Activated T-cell treated with anti-CD3 and anti-CD28 coated beads, Interleukin-2, amount 50 U/mL, for 4 hours (primary cell): ENCODE data around the gene ALG12. TPM values are rescaled to one million over a fixed set of nuclear protein-coding genes. Genes with fewer than 3 reads are reported as not detected.

Experiments used
- ATAC-seq, 2 donors: fragments of 200-7000 bp; cut with Tn5 transposase; one replicate each; pipeline ENCODE4 v1.10.0; 2021
- DNase-seq: peaks from one replicate; pipeline ENCODE4 v3.0.0-alpha.2; 2020
- H3K27me3 Mint-ChIP-seq: one replicate; pipeline ENCODE4 v1.8.0; 2021; ENCODE audit warnings: low read depth, mixed read lengths
- H3K36me3 Mint-ChIP-seq: one replicate; pipeline ENCODE4 v1.8.0; 2022; ENCODE audit warnings: mixed read lengths; ENCODE audit not compliant: insufficient read depth
- H3K4me1 Mint-ChIP-seq: one replicate; pipeline ENCODE4 v1.8.0; 2021; ENCODE audit warnings: low read depth, mixed read lengths
- H3K4me3 Mint-ChIP-seq: one replicate; pipeline ENCODE4 v1.8.0; 2021; ENCODE audit warnings: mild to moderate bottlenecking, moderate library complexity, mixed read lengths
- H3K9me3 Mint-ChIP-seq: one replicate; pipeline ENCODE4 v1.8.0; 2021; ENCODE audit warnings: mixed read lengths
- total RNA-seq, 3 donors: library from RNA; stranded (reverse); gene quantifications; one replicate each; pipeline ENCODE4 v1.2.1, GENCODE V29; 2021

Gene ALG12
- total RNA-seq, 3 donors from 2014 or later: 13.5 to 18.6 (median 14.6) TPM

DNA sequence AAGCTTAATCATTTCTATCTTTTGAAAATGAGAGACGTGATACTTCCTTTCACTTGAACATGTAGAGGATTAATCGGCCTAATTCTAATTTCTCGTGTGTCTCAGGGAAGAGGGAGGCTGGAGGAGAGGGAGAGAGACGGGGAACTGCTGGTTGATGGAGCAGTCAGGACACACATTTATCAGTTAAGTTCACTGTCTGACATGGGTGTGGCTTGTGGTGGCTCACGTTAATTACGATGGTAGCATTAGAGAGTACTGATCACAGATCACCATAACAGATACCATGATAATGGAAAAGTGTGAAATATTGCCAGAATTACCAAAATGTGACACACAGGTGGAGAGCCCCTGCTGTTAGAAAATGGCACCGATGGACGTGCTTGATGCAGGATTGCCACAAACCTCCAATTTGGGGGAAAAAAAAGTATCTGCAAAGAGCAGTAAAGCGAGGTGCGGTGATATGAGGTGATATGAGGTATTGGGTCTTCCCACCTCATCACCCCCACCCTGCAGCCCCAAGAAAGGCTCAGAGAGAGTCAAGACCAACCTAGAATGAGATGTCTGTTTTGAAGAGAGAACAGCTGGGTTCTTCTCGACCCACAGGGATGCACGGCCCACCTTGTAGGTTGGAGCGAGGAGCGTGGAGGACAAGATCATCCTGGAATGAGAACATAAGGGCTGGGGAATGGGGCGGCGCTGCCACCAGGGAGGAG is 44.9 kb downstream of the ALG12 start:
- ATAC-seq: no peak
- H3K4me3 Mint-ChIP-seq: no peak overlapping the region
- DNase-seq: no peak
- peaks cover 7% of the 10 kb centered on the region for H3K9me3 Mint-ChIP-seq
- peaks cover 23% of the 10 kb centered on the region for H3K36me3 Mint-ChIP-seq
- no peaks in the 10 kb centered on the region for H3K27me3 Mint-ChIP-seq
- H3K4me1 Mint-ChIP-seq: peaks cover 45% of the 10 kb centered on the region

DNA sequence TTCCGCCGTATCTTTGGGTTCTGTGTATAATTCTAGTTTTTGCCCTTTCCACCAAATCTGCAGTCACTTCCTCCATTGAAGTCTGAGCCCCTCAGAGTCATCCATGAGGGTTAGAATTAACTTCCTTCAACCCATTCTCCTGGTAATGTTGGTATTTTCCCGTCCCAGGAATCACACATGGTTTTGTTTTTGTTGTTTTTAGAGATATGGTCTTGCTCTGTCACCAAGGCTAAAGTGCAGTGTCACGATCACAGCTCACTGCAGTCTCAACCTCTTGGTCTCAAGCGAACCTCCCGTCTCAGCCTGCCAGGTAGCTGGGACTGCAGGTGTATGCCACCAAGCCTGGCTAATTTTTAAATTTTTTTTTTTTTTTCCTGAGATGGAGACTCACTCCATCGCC is 45.9 kb downstream of the ALG12 start:
- Mint-ChIP-seq H3K27me3 (no peaks in the 10 kb centered on the region), H3K4me3 (no peak overlapping the region), H3K4me1 (peaks cover 55% of the 10 kb centered on the region), H3K9me3 (peaks cover 7% of the 10 kb centered on the region), H3K36me3 (peaks cover 18% of the 10 kb centered on the region)
- no peak for ATAC-seq
- DNase-seq: no peak

DNA sequence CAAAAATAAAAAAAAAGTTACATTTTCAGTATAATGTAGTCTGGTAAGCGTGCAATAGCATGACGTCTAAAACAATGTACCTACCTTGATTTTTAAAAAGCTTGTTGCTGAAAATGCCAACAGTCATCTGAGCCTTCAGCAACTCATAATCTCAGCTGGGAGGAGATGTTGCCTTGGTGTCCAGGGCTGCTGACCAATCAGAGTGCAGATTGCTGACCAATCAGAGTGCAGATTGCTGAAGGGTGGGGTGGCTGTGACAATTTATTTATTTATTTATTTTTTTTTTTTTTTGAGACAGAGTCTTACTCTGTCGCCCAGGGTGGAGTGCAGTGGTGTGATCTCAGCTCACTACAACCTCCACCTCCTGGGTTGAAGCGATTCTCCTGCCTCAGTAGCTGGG is 46.8 kb downstream of the ALG12 start:
- peaks cover 21% of the 10 kb centered on the region for H3K36me3 Mint-ChIP-seq

DNA sequence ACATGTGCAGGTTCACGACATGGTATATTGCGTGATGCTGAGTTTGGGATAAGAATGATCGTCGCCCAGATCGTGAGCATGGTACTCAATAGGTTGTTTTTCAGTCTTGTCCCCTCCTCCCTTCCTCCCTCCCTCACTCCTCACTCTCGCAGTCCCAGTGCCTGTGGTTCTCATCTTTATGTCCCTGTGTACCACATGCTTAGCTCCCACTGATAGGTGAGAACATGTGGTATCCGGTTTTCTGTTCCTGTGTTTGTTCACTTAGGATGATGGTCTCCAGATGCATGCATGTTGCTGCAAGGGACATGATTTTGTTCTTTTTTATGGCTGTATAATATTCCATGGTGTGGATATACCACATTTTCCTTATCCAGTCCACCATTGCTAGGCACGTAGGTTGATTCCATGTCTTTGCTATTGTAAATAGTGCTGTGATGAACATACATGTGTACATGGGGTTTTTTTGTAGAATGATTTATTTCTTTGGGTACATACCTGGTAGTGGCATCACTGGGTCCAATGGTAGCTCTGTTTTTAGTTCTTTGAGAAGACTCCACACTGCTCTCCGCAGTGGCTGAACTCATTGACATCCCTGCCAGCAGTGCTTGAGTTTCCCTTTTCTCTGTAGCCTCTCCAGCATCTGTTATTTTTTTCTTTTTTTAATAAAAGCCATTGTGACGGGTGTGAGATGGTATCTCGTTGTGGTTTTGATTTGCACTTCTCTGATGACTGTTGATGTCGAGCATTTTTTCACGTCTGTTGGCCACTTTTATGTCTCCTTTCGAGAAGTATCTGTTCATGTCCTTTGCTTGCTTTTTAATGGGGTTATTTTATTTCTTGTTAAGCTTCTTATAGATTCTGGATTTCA is 48.2 kb downstream of the ALG12 start:
- Mint-ChIP-seq H3K9me3 (peaks cover 23% of the 10 kb centered on the region), H3K4me1 (peaks cover 66% of the 10 kb centered on the region), H3K36me3 (peaks cover 28% of the 10 kb centered on the region), H3K27me3 (no peaks in the 10 kb centered on the region), H3K4me3 (peak overlapping the region; percentile 55)
- ATAC-seq (peak; percentile 62 to 76), DNase-seq (no peak)

More for the DNA sequence above, 46.8 kb downstream of the ALG12 start:
- H3K27me3 Mint-ChIP-seq: no peaks in the 10 kb centered on the region
- peaks cover 64% of the 10 kb centered on the region for H3K4me1 Mint-ChIP-seq
- DNase-seq: no peak
- ATAC-seq: no peak
- no peak overlapping the region for H3K4me3 Mint-ChIP-seq
- H3K9me3 Mint-ChIP-seq: peaks cover 13% of the 10 kb centered on the region

DNA sequence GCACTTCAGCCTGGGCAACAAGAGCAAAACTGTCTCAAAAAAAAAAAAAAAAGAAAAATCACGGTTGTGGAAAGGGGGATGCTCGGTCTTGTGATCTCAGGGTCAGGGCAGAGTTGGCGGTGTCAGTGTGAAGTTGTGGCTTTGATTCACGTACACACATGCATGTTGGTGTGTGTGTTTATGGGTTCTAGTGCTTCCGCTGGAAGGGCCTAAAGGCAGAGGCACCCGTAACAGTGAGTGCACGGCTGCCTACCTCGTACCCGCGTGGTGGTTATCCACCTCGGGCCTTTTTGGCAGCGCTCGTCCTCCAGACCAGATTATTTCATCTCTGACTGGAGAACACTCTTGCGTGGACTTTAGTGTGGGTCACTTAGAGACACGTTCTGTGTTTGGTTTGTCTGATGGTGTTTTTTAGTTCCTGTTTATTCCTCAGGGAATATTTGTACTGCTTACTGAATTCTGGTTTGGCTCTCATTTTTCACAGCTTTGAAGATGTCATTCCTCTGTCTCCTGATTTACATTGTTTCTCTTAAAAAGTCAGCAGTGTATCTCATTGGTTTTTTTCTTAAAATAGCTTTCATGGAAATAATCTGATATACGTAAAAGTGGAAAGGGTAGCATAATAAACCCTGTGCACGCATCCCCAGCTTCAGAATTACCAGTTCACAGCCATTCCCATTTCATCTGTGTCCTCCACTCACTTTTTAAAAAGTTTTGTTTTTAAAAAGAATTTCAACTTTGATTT is 49.0 kb downstream of the ALG12 start:
- ATAC-seq: no peak
- H3K27me3 Mint-ChIP-seq: no peaks in the 10 kb centered on the region
- peaks cover 25% of the 10 kb centered on the region for H3K36me3 Mint-ChIP-seq
- H3K9me3 Mint-ChIP-seq: peaks cover 23% of the 10 kb centered on the region
- DNase-seq: no peak
- peaks cover 66% of the 10 kb centered on the region for H3K4me1 Mint-ChIP-seq
- H3K4me3 Mint-ChIP-seq: no peak overlapping the region

DNA sequence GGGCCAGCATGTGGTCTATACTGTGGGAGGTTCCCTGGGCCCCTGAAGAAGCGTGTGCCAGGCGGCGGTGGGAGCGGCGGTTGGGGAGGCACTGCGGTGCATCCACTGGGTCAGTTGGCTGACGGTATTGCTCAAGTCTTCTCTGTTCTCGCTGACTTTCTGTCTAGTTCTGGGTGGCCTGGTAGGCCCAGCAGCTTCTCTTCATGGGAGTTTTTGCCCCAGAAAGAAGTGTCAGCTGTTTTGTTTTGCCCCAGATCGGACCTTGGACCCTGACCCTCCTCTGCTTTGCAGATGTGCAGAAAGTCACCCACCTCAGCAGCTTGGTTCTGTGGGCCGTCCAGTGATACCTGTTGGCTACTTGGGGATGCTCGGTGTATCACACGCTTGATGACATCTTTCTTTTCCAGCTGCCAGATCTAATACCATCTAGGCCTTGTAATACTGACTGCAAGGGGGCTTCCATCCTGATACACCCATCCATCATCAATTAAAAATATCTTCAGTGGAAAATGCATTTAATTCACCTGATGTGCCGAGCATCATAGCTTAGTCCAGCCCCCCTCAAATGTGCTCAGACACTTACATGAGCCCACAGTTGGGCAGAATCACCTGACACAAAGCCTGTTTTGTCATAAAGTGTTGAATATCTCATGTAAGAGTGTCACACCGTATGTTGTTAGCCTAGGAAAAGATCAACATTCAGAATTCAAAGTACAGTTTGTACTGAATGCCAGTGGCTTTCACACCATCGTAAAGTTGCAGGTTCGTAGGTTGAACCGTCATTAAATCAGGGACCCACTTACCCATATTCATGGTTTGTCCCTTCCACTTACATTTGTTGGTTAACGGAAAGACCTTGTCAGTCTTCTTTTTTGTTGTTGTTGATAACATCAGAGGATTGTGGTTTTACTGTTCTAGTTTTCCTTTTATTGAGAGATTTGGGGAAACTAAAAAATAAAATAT is 50.7 kb downstream of the ALG12 start:
- Mint-ChIP-seq H3K36me3 (peaks cover 22% of the 10 kb centered on the region), H3K4me3 (no peak overlapping the region), H3K9me3 (peaks cover 23% of the 10 kb centered on the region), H3K27me3 (no peaks in the 10 kb centered on the region), H3K4me1 (peaks cover 69% of the 10 kb centered on the region)
- peak; percentile 14 to 42 for ATAC-seq
- DNase-seq: no peak

DNA sequence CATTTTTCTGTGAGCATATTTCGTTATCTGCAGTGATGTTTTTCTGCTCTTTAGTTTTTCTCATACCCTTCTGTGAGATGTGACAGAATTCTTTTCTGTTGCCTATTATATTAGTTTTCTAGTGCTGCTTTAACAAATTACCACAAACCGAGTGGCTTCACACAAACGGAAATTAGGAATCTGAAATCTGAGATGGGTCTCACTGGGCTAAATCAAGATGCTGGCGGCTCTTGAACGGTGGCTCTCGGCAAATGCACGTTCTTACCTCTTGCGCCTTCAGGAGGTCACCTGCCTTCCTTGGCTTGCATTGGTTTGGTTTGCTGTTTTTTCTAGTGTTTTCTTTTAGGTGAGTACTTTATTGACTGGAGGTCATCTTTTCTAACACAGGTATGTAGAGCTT is 51.6 kb downstream of the ALG12 start:
- H3K9me3 Mint-ChIP-seq: peaks cover 23% of the 10 kb centered on the region
- H3K4me3 Mint-ChIP-seq: no peak overlapping the region
- peaks cover 69% of the 10 kb centered on the region for H3K4me1 Mint-ChIP-seq
- DNase-seq: no peak
- peaks cover 22% of the 10 kb centered on the region for H3K36me3 Mint-ChIP-seq
- ATAC-seq: no peak
- H3K27me3 Mint-ChIP-seq: no peaks in the 10 kb centered on the region

DNA sequence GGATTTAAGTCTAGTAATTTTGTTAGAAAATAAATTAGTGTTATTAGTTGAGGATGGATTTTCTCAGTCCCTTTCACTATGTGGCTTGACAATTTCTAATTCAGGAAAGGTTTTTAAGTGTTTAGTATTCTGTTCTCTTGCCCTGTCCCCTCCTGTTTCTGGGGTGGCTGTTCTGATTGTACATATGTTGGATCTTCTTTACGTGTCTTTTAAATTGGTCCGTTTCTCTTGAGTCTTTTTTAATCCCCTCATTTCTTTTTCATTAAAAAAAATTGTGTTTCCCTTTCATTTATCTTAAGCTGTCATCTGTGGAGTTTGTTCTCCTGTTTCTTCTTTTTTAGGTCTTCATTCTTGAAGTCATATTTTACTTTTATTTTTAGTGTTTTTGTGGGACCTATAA is 52.1 kb downstream of the ALG12 start:
- H3K4me1 Mint-ChIP-seq: peaks cover 71% of the 10 kb centered on the region

DNA sequence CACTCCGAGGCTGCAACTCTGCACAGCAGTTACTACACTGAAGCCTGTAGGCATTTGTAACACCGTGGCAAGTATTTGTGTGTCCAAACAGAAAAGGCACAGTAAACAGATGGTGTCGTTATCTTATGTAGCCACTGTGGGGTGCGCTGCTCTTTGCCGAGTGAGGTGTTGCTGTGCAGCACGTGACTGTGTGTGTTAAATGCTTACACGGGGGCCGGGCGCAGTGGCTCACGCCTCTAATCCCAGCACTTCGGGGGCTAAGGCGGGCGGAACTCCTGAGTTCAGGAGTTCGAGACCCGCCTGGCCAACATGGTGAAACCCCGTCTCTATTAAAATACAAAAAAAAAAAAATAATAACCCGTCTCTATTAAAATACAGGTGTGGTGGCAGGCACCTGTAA is 53.1 kb downstream of the ALG12 start:
- Mint-ChIP-seq H3K36me3 (peaks cover 22% of the 10 kb centered on the region), H3K4me3 (no peak overlapping the region), H3K27me3 (no peaks in the 10 kb centered on the region), H3K9me3 (peaks cover 23% of the 10 kb centered on the region), H3K4me1 (peaks cover 65% of the 10 kb centered on the region)
- no peak for DNase-seq
- no peak for ATAC-seq

More for the DNA sequence above, 52.1 kb downstream of the ALG12 start:
- Mint-ChIP-seq H3K4me3 (no peak overlapping the region), H3K27me3 (no peaks in the 10 kb centered on the region), H3K36me3 (peaks cover 22% of the 10 kb centered on the region), H3K9me3 (peaks cover 23% of the 10 kb centered on the region)
- ATAC-seq: no peak
- no peak for DNase-seq

DNA sequence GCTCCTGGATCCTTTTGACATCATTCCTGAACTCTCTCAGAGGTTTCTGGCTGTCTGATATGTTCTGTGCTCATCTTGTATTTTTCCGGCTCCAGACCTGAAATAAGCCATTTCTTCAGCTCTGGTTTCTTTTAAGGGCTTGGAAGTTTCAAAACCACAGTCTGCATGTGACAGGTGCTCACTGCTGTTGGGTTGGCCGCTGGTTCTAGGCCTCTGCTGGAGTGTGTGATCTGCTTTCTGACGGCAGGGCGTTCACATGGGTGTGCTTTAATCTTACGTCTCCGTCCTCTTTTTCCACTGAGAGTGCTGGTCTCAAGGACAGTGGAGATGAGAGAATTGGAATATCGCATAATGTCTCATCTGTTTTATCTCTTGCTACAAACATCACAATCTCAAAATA is 54.3 kb downstream of the ALG12 start:
- peaks cover 58% of the 10 kb centered on the region for H3K4me1 Mint-ChIP-seq

DNA sequence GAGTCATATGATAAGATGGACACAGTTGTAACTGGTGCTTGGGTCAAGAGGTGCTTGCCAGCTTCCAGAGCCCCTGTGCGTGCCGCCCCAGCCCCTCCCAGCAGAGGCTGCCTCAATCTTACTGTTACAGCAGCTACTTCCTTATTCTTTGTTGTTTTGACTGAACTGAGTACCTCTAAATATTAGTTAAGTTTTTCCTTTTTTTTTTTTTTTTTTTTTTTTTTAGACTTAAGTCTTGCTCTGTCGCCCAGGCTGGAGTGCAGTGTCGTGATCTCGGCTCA is 55.8 kb downstream of the ALG12 start:
- no peaks in the 10 kb centered on the region for H3K27me3 Mint-ChIP-seq
- peaks cover 15% of the 10 kb centered on the region for H3K36me3 Mint-ChIP-seq
- ATAC-seq (no peak), DNase-seq (no peak)
- no peak overlapping the region for H3K4me3 Mint-ChIP-seq
- H3K9me3 Mint-ChIP-seq: peaks cover 15% of the 10 kb centered on the region
- peaks cover 53% of the 10 kb centered on the region for H3K4me1 Mint-ChIP-seq

More for the DNA sequence above, 54.3 kb downstream of the ALG12 start:
- Mint-ChIP-seq H3K9me3 (peaks cover 15% of the 10 kb centered on the region), H3K4me3 (no peak overlapping the region), H3K36me3 (peaks cover 15% of the 10 kb centered on the region), H3K27me3 (no peaks in the 10 kb centered on the region)
- no peak for DNase-seq
- ATAC-seq: no peak

DNA sequence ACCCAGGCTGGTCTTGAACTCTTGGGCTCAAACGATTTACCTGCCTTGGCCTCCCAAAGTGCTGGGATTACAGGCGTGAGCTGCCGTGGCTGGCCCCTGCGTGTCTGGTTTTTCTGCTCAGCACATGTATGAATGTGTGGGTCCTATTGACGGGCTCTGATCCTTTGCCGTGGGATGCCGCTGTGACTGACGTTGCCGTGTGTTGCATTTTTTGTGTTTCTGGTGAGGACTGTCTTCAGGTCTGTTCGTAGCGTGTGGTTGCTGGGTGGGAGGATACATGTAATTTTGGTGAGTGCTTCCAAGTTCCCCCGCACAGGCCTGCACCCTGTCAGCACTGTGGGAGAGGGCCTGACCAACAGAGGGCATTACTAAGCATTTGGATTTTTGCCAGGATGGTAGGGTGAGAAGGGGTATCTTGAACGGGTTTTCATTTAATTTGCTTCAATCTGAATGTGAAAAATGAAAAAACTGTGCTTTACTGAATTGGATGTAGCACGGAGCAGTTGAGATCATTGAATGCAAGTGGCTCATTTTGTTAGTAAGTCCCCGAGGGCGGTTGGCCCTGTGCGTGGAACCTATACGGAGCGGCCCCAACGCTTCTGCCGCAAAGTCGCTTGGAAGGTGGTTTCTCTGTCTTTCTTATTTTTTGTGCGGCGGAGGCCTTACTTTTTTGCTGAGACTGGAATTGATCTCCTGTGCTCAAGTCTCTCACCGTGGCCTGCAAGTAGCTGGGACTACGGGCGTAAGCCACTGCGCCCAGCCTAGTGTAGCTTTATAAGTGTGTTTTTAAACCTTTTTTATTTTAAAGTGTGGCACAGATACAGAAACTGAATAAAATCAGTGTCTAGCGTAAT is 56.4 kb downstream of the ALG12 start:
- H3K4me3 Mint-ChIP-seq: no peak overlapping the region
- DNase-seq (no peak), ATAC-seq (peak in 1 of 2 donors; percentile 28)
- H3K27me3 Mint-ChIP-seq: no peaks in the 10 kb centered on the region
- peaks cover 50% of the 10 kb centered on the region for H3K4me1 Mint-ChIP-seq
- peaks cover 14% of the 10 kb centered on the region for H3K9me3 Mint-ChIP-seq
- H3K36me3 Mint-ChIP-seq: peaks cover 12% of the 10 kb centered on the region

DNA sequence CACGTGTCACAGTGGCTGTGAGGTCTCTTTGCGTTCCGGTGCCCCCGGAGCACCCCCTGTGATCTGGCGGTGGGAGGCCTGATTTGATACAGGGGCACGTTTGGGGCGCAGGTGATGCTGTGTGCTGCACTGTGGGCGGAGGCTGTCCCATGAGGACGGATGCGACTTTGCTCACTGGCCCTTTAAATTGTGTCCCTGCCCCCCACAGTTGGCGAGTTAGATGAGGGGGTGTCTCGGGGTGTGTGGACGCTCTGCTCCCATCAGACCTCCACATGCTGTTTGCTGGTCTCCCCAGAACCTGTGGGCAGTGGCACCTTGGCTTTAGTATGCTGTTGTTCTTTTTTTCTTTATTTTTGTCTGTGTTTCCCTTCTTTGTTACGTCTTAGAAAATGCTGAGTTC is 59.4 kb downstream of the ALG12 start:
- peaks cover 51% of the 10 kb centered on the region for H3K4me1 Mint-ChIP-seq
- H3K9me3 Mint-ChIP-seq: no peaks in the 10 kb centered on the region
- no peaks in the 10 kb centered on the region for H3K27me3 Mint-ChIP-seq
- ATAC-seq: no peak
- H3K4me3 Mint-ChIP-seq: no peak overlapping the region
- no peak for DNase-seq
- H3K36me3 Mint-ChIP-seq: no peaks in the 10 kb centered on the region
